ENCODE data around the gene CLIC1.

CLIC1 gene

DNA sequence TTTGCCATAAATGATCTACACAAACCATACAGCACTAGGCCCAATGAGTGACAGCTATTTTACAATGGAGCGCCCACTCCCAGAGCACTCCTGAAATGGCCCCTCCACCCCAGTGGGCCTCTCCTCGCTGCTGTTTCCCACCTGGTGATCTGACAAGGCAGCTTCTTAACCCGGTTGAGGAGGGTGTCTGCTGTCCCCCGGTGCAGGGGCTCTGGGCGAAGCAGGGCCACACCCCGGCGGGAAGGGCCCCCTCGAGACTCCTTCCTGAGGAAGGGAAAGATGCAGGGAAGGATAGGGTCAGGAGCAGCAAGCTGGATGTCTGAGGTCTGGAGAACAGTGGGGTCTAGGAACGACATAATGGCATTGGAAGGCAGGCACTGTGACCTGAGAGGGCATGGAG, 43.4 kb downstream of the CLIC1 start:
- TF ChIP-seq, protein P1, sequence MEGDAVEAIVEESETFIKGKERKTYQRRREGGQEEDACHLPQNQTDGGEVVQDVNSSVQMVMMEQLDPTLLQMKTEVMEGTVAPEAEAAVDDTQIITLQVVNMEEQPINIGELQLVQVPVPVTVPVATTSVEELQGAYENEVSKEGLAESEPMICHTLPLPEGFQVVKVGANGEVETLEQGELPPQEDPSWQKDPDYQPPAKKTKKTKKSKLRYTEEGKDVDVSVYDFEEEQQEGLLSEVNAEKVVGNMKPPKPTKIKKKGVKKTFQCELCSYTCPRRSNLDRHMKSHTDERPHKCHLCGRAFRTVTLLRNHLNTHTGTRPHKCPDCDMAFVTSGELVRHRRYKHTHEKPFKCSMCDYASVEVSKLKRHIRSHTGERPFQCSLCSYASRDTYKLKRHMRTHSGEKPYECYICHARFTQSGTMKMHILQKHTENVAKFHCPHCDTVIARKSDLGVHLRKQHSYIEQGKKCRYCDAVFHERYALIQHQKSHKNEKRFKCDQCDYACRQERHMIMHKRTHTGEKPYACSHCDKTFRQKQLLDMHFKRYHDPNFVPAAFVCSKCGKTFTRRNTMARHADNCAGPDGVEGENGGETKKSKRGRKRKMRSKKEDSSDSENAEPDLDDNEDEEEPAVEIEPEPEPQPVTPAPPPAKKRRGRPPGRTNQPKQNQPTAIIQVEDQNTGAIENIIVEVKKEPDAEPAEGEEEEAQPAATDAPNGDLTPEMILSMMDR (IDR thresholded peaks at IDR 0.05; ENCODE audit: insufficient read depth, missing control alignments), result no peak
- FAIRE-seq (no peak), DNase-seq (ENCODE audit: insufficient read length, low spot score) (no peak)

DNA sequence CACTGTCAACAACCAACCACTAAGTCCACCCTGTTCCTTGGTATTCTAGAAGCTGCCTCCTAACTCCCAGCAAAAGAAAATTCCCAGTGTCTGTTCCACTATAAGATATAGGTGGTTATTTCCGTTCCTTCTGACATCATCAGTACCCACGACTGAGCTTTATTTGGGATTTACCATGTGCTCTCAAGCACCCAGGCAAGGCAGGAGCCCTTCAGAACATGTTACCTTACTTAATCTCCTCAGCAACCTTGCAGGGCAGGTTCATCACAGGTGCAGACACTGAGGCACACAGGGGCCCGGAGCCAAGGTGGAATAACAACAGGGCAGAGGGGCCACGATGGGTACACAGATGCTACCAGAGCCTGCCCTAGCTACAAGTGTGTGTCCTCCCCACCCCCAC, 44.0 kb downstream of the CLIC1 start:
- FAIRE-seq (no peak), DNase-seq (ENCODE audit: insufficient read length, low spot score) (no peak)
- TF ChIP-seq, protein P1 (IDR thresholded peaks at IDR 0.05; ENCODE audit: insufficient read depth, missing control alignments), result no peak

DNA sequence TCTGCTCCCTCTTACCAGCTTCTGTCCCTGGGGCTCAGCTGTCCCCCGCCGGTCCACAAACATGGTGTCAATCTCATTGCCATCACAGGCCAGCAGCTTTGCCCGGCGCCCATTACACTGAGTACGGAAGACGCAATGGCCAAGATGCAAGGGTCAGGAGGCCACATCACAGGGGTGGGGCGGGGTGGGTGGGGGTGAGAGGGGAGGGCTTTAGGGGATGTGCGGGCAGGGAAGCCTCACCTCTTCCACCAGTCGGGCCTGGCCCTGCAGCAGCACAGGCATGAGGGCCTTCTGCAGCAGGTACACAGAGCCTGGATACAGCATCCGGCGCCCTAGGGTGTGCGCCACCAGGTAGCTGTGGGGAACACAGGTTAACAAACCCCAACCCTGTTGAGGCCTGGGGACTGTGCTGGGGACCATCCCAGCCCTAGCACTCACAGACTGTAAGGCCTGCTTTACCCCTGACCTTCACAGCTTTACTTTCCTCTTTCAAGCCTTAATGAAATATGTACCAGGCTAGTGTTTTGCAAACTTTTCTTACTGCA, 44.7 kb downstream of the CLIC1 start:
- TF ChIP-seq, protein P1 (IDR thresholded peaks at IDR 0.05; ENCODE audit: insufficient read depth, missing control alignments), result no peak
- no peak for DNase-seq (ENCODE audit: insufficient read length, low spot score)
- FAIRE-seq, result no peak

DNA sequence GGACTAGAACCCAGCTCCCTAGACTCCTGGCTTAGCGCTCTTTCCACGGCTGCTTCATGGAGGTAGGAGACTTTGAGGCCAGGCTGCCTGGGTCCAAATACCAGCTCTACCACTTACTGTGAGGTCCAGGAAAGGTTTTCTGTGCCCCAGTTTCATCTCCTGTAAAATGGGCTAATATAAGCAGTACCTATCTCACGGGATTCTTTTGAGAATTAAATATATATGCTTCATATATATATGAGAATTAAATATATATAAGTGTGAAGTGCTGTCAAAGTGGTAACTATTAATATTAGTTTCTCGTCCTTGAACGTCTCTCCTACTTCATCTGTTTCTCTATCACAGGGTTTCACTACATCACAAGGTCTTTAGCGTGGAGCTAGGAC, 45.3 kb downstream of the CLIC1 start:
- FAIRE-seq, result no peak
- TF ChIP-seq, protein P1 (IDR thresholded peaks at IDR 0.05; ENCODE audit: insufficient read depth, missing control alignments), result no peak
- DNase-seq (ENCODE audit: insufficient read length, low spot score), result no peak

DNA sequence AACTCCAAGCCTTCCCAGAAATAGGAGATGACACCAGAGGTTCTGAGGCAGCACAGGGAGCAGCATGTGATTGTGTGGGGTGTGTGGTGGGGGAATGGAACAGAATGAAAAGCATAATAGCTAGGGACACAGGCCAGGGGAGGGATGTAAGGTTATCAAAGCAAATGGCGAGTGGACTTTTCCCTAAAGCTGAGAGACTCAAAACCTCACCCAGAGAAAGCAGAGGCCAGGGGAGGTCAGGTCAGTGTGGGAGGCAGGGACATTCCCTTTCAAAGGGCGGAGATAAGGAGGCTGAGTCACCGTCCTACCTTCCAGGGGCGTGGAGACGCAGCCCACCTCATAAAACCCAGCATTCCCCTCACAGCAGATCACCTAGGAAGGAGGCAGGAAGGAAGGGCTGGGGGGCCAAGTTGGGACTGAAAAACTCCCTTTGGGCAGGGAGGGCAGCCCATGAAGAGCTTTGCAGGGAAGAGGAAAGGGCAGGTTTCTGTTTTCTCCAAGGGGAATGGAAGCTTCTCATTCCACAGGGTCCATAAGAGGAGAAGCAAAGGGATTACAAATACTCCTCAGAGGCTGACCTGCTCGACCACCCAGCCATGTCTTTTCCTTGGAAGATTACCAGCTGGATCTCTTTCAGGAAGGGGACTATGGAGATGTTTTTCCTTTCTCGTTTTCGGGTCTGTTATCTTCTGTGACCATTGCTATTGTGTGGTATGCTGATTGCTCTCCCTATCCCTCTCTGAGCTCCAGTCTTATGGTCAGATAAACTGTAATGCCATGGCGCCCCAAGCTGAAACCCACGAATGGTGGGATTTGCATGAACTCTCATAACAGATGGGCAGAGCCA, 45.9 kb downstream of the CLIC1 start:
- DNase-seq (ENCODE audit: insufficient read length, low spot score), result no peak
- FAIRE-seq, result no peak
- TF ChIP-seq, protein P1 (IDR thresholded peaks at IDR 0.05; ENCODE audit: insufficient read depth, missing control alignments), result no peak

DNA sequence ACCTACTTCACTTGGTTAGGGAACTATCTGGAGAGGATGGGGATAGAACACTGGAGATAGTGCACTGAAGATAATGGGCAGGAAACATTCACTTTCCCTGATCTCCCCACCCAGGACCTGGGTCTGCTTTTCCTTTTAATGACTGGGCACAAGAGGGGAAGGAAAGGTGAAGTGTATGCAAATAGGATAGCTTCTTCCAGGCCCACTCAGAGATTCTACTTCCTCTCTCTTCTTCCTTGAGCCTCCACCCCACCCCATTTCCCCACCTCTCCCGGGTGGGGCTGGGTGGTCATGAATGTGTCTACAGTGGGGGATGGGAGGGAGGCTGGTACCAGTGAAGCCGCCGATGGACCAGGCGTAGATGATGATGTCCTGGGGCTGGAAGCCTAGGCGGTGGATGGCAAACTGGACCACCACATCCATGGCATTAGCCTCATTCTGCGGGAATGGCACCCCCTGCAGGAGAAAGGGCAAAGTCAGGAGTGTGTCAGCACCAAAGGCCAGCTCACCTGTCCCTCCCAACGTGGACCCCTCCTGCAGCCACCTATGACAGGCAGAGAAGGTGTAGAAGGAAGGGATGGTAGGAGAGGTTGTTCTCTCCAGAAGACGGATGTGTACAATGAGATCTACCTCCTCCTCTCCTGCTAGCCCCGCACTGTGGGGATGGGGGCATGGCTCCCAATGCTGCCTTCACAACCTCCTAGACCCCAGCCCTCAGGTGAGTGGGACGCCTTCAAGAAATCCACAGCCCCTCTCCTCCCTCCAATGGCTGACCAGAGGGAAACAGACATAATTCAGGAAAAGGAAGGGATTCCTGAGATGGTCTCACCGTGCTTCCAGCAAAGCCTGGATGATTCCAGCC, 46.9 kb downstream of the CLIC1 start:
- FAIRE-seq (no peak), DNase-seq (ENCODE audit: insufficient read length, low spot score) (no peak)
- TF ChIP-seq, protein P1 (IDR thresholded peaks at IDR 0.05; ENCODE audit: insufficient read depth, missing control alignments), result peak; percentile 15
